GM12878 (cell line): Measurements from ENCODE around the gene ZMIZ1. TPM values are rescaled to one million over a fixed set of nuclear protein-coding genes. Genes with fewer than 3 reads are reported as not detected.

Experiments used
- ATAC-seq: fragments of 200-7000 bp; cut with Tn5 transposase; 3 replicates; pipeline ENCODE4 v1.9.1; 2020; ENCODE audit warnings: mild to moderate bottlenecking, moderate library complexity
- BruUV-seq: library from RNA; stranded (reverse); fragments of 400-500 nt; replicated peaks from 2 replicates; lab custom pipeline; 2021; lab: Mats Ljungman, UMichigan
- CTCF ChIA-PET: fragments of 300-600 bp; sonication (Branson Sonifier 250); formaldehyde crosslinking; extraction: SDS; loops from one replicate; lab custom pipeline; 2021; ENCODE audit warnings: inconsistent platforms; lab: Yijun Ruan, JAX
- POLR2A ChIA-PET: fragments of 350-600 bp; formaldehyde crosslinking; extraction: SDS; loops from one replicate; lab custom pipeline; 2021; ENCODE audit warnings: inconsistent platforms; lab: Charles Lee
- RAD21 ChIA-PET: fragments of 300-600 bp; sonication (Branson Sonifier 250); formaldehyde crosslinking; loops from one replicate; lab custom pipeline; 2023; ENCODE audit warnings: antibody characterized with exemption; ENCODE audit not compliant: unreplicated experiment; lab: Charles Lee
- SMC1A ChIA-PET: fragments of 300-600 bp; sonication (Branson Sonifier 250); formaldehyde crosslinking; loops from one replicate; lab custom pipeline; 2023; ENCODE audit not compliant: unreplicated experiment, uncharacterized antibody; lab: Charles Lee
- DNase-seq: peaks from one replicate; pipeline ENCODE4 v3.0.0-alpha.2; 2011; ENCODE audit warnings: low read depth, low spot score
- FAIRE-seq: peaks from 3 replicates; lab custom pipeline; 2011; peaks lifted over from hg19 to GRCh38; lab: Jason Lieb, UNC
- H2AFZ ChIP-seq: 2 replicates; pipeline ENCODE4 v1.6.0; 2011; ENCODE audit warnings: low read depth, low read length, control low read depth; ENCODE audit not compliant: control insufficient read depth
- H3K27ac ChIP-seq: 2 replicates; pipeline ENCODE4 v1.5.1; 2011; ENCODE audit warnings: control low read depth; ENCODE audit not compliant: control insufficient read depth, insufficient read depth
- H3K27me3 ChIP-seq, 2 experiments: replicated peaks in 1 of 2; 2 replicates each; pipeline versions ENCODE4 v1.6.0 to v1.6.1; 2011; ENCODE audit warnings: low read length in 1 of 2; ENCODE audit not compliant: control insufficient read depth in 2 of 2, insufficient read depth in 2 of 2
- H3K36me3 ChIP-seq, 2 experiments: 2 replicates each; pipeline ENCODE4 v1.5.1; 2011; ENCODE audit warnings: low read length in 1 of 2; ENCODE audit not compliant: control insufficient read depth in 2 of 2, insufficient read depth in 2 of 2
- H3K4me1 ChIP-seq: 2 replicates; pipeline ENCODE4 v1.6.1; 2011; ENCODE audit warnings: mild to moderate bottlenecking, low read length, moderate library complexity, mixed read lengths; ENCODE audit not compliant: control insufficient read depth, insufficient read depth
- H3K4me2 ChIP-seq: 2 replicates; pipeline ENCODE4 v1.6.0; 2011; ENCODE audit warnings: control low read depth; ENCODE audit not compliant: control insufficient read depth, insufficient read depth
- H3K4me3 ChIP-seq: fragments of 200-600 bp; sonication (generic); 2 replicates; pipeline ENCODE4 v1.5.1; 2016
- H3K79me2 ChIP-seq: 2 replicates; pipeline ENCODE4 v1.6.0; 2011; ENCODE audit warnings: low read length; ENCODE audit not compliant: control insufficient read depth, insufficient read depth
- H3K9ac ChIP-seq: 2 replicates; pipeline ENCODE4 v1.8.0; 2011; ENCODE audit warnings: low read length, control low read depth, mixed read lengths; ENCODE audit not compliant: control insufficient read depth, insufficient read depth
- H3K9me3 ChIP-seq: replicated peaks from 3 replicates; pipeline ENCODE4 v1.5.1; 2011; ENCODE audit warnings: mild to moderate bottlenecking, low read length; ENCODE audit not compliant: control insufficient read depth, insufficient read depth
- H4K20me1 ChIP-seq: 2 replicates; pipeline ENCODE4 v1.6.0; 2011; ENCODE audit not compliant: control insufficient read depth, insufficient read depth
- ATF7 ChIP-seq: fragments of 450-650 bp; IDR thresholded peaks from 2 replicates; pipeline ENCODE4 v1.6.1; 2016; ENCODE audit warnings: low read depth, mild to moderate bottlenecking
- CREM ChIP-seq: IDR thresholded peaks from 2 replicates; pipeline ENCODE4 v1.6.1; 2014; ENCODE audit warnings: antibody characterized with exemption, low read depth
- FOXK2 ChIP-seq: fragments of 450-650 bp; IDR thresholded peaks from 2 replicates; pipeline ENCODE4 v1.6.1; 2017; ENCODE audit warnings: mild to moderate bottlenecking, moderate library complexity
- MYB ChIP-seq: fragments of 150-350 bp; IDR thresholded peaks from 2 replicates; pipeline ENCODE4 v1.6.1; 2014; ENCODE audit warnings: mild to moderate bottlenecking, low read depth, low read length, borderline replicate concordance
- SIN3A ChIP-seq: IDR thresholded peaks from 2 replicates; pipeline ENCODE4 v1.6.1; 2012; ENCODE audit warnings: low read depth, low read length, improper control_type of control experiment
- WGBS: methylation state at CpG from one replicate; pipeline ENCODE4 v1.1.6; 2016; ENCODE audit warnings: low lambda C conversion rate; ENCODE audit not compliant: insufficient replicate concordance, insufficient coverage; ENCODE audit errors: missing lambda C conversion rate; 5-methylcytosine and 5-hydroxymethylcytosine counted together
- in situ Hi-C: fragments of 300-500 bp; cut with MboI; formaldehyde crosslinking; loops from 9 replicates; pipeline ENCODE4 v1.14.3; 2018; ENCODE audit warnings: mixed read lengths
- intact Hi-C: fragments of 100-400 bp; cut with micrococcal nuclease; formaldehyde crosslinking; loops from one replicate; pipeline ENCODE4 v1.14.2; 2022; ENCODE audit not compliant: unreplicated experiment
- polyA plus RNA-seq, 11 experiments: library from polyadenylated mRNA; depleted of rRNA in 4 of 11; unstranded in 6 of 11; stranded (reverse) in 5 of 11; fragments of >200 nt; fragmentation: Nextera tagmentation in 4 of 11; fragmentation: Illumina TruSeq in 1 of 11; extraction: Ambion mirVana in 4 of 11; extraction: Trizol in 1 of 11; gene quantifications; 1 replicate in 1 of 11; 2 replicates in 10 of 11; pipeline versions ENCODE4 v1.2.1 to v1.2.3, GENCODE V29; 2011 to 2016; ENCODE audit warnings: inconsistent platforms in 2 of 11, missing spikeins in 2 of 11, low read depth in 1 of 11
- total RNA-seq, 4 experiments: library from RNA; depleted of rRNA in 3 of 4; stranded (reverse); fragments of >200 nt in 3 of 4; fragmentation: Illumina TruSeq in 1 of 4; extraction: Trizol in 1 of 4; gene quantifications; 2 replicates each; pipeline versions ENCODE4 v1.2.1 to v1.2.3, GENCODE V29; 2013 to 2021
- TF ChIP-seq, protein P1 (sequence below): fragments of 450-650 bp; formaldehyde crosslinking; IDR thresholded peaks from 2 replicates; pipeline ENCODE4 v1.4.0; 2022; ENCODE audit warnings: mild to moderate bottlenecking, moderate library complexity

ZMIZ1 gene
- total and polyA plus RNA-seq, 10 of the 15 experiments (the other 5 are each of a cell fraction or from before 2014, with no cell fraction given), result 3.1 to 82.3 (median 14.9) TPM

DNA sequence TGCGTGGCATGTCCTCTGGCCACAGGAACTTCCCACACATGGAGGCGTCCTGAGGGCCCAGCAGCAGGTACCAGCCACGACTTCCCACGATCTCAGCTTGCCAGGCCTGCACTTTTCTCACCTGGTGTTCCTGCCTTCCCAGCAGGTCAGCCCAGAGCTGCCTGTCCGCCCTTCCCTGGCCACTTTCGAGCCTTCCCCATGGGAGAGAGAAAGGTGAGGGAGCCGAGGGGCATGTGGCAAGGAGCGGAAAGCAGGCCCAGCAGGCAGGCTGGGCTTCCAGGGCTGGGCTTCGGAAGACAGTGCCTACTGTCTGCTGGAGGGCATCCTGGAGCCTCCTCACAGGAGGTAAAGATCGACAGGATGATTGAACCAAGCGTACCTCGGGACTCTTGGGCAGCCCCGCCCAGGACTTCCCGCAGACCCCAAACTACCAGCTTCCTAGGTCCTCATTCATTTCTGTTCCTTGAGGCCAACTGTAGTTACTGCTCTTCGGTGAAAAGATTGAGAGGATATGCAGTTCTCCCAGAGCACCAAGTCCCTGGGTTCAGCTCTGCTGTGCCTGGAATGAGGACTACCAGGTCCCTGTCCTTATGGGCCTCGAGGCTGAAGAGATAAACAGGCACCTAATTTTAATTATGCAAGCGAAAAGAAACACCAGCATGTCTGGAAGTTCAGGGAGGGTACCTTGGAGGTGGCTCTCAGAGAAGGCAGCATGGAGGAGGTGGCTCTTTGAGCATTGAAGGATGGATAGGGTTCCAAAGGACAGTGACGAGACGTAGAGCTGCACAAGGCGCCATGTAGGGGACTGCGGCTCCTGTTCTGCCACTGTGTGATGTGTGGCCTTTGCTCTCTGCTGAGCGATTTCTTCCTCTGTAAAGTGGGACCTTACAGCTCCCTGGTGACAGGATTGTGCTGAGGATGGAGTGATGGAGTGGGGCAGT lies 87.8 kb downstream of the ZMIZ1 start:
- Histone ChIP-seq H3K27me3 (no peaks in the 10 kb centered on the region), H2AFZ (no peak overlapping the region), H3K4me1 (no peaks in the 10 kb centered on the region), H3K9me3 (no peaks in the 10 kb centered on the region), H3K4me3 (no peak overlapping the region), H4K20me1 (no peaks in the 10 kb centered on the region), H3K27ac (no peak overlapping the region), H3K36me3 (no peaks in the 10 kb centered on the region), H3K4me2 (no peak overlapping the region), H3K79me2 (no peaks in the 10 kb centered on the region), H3K9ac (no peak overlapping the region)
- in situ Hi-C loops (no loop called here), intact Hi-C loops (no loop called here)
- ATAC-seq (no peak), FAIRE-seq (no peak), DNase-seq (no peak)
- BruUV-seq, result no TSS peak
- no peak for TF ChIP-seq MYB
- no peak for TF ChIP-seq FOXK2
- TF ChIP-seq, protein P1, sequence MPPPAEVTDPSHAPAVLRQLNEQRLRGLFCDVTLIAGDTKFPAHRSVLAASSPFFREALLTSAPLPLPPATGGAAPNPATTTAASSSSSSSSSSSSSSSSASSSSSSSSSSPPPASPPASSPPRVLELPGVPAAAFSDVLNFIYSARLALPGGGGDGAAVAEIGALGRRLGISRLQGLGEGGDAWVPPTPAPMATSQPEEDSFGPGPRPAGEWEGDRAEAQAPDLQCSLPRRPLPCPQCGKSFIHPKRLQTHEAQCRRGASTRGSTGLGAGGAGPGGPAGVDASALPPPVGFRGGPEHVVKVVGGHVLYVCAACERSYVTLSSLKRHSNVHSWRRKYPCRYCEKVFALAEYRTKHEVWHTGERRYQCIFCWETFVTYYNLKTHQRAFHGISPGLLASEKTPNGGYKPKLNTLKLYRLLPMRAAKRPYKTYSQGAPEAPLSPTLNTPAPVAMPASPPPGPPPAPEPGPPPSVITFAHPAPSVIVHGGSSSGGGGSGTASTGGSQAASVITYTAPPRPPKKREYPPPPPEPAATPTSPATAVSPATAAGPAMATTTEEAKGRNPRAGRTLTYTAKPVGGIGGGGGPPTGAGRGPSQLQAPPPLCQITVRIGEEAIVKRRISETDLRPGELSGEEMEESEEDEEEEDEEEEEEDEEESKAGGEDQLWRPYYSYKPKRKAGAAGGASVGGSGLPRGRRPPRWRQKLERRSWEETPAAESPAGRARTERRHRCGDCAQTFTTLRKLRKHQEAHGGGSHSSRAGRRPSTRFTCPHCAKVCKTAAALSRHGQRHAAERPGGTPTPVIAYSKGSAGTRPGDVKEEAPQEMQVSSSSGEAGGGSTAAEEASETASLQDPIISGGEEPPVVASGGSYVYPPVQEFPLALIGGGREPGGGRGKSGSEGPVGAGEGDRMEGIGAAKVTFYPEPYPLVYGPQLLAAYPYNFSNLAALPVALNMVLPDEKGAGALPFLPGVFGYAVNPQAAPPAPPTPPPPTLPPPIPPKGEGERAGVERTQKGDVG (CRISPR knock-in tag), result no peak
- TF ChIP-seq SIN3A, result no peak
- TF ChIP-seq ATF7, result no peak
- TF ChIP-seq CREM, result no peak
- WGBS, result 24% methylated on average over 22 of the region's 22 CpGs
- ChIA-PET SMC1A (no interaction called here), RAD21 (no interaction called here), POLR2A (interaction anchor here (0.6 kb wide), 1 partner anchor 792 kb away, joined by 3 read pairs; no protein-coding TSS in a partner anchor), CTCF (no interaction called here)
